ENCODE measurements around the gene PCBD1.
A peak's percentile ranks its signal among the peaks of the same experiment; 100 is the strongest.
"Not testable (repeated sequence)": the region's sequence is repeated elsewhere in the genome, so short reads cannot be mapped to it uniquely, and the experiment has no call there.

The PCBD1 gene

DNA sequence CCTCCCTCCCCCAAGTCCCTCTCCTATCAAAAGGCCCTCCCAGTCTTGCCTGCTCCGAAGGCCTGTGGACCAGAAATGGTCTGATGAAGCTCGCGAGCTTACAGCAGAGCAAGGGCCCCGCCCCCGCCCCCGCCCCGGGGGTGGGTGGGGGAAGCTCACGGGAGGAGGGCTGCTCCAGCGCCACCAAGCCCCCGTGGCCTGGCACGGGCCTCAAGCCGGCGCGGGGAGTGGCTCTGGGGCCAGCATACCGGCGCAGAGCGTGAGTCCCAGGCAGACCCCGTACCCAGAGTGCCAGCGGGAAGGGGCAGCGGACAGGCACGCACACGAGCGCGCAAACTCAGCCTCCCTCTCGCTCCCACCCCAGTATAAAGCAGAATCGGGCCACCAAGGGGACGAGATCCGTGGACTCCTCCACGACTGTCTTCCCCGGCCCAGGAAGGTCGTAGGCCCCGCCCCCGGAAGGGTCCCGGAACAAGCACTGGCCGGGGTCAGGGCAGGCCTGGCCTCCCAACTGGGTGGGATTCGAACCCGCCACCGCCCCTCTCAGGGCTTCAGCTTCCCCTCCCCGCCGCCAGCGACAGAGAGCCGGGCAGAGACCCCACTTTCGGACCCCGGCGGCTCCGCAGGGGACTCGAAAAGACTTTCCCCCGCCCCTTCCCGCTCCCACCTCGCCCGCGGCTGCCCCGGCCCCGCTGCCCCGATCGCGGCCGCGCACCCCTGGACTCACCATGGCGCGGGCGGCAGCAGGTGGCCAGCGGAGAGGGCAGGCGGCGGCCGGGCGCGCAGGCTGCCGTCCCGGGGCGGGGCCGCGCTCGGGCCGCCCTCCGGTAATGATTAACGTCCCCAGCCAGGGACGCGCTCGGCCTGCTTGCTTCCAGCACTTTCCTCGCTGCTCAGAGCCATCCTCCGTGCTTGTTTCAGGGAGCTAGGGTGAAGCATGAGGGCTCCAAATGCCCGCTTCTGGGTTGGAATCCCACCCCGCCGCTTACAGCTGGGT is at the start of gene PCBD1:
Gene PCBD1 (minus strand): TSS at position 762 of the 997 bp plus-strand sequence. CDS start 32 bp downstream, at position 730.
- DNase-seq, result peak; percentile 72

DNA sequence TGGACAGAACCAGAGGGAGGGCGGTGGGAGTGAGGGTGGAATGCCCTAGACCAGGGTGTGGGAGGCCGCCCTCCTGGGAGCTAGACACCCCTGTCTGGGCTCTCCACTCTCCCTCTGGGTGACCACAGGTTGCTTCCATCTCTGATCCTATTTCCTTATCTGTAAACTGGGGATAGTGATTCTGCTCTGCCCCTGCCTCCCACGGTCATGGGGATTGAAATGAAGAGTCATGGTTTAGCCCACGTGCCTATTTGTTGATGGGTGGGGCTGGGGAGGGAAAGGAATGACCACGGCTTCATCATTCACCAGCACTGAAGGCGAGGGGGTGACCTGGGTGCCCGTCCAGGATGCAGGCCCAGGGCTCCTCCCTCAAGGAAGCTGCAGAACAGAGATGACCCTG is 49.3 kb upstream of the PCBD1 start:
- DNase-seq, result no peak

- no peak for DNase-seq
These were observed 47.7 kb upstream of the PCBD1 start for GRCh38 chr10:70936111-70936510.

- DNase-seq, result no peak
These were observed 47.3 kb upstream of the PCBD1 start for GRCh38 chr10:70935631-70936030.

- DNase-seq, result no peak
These were observed 46.8 kb upstream of the PCBD1 start for GRCh38 chr10:70935125-70935625.

GRCh38 chr10:70934701-70935100 is 46.3 kb upstream of the PCBD1 start:
- no peak for DNase-seq

DNA sequence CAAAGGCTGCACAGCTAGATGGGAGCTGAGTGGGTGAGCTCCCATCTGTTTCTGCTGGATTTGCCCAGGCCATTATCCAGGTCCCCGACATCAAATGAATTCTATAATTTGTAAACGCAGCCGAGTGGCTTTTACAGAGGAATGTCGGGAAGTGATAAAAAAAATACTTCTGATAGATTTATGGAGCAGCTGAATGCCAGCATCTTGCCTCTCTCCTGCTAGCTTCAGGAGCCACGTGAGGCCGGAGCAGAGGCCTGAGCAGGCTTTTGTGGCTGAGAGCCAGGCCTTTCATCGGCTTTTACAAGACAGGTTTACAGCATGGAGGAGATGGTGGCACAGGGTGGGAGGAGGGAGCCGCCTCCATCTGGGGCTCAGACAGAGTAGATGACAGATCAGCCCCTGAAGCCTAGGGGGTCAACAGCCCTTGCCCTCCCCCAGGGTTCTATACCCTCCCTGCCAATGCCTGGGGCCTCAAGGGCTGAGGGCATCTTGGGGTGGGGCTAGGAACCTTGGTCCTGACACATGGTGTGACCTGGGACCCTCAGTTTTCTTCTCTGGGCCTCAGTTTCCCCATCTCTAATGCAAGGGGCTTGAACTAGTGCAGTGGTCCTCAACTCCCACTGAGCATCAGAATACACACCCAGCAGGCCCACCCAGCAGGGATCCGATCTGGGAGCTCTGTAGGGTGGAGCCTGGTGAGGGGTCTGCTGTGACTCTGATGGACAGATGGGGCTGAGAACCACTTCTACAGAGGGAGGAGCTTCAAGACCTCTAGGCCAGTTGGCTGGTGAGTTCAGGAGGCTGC is 44.2 kb upstream of the PCBD1 start:
- no peak for DNase-seq

DNA sequence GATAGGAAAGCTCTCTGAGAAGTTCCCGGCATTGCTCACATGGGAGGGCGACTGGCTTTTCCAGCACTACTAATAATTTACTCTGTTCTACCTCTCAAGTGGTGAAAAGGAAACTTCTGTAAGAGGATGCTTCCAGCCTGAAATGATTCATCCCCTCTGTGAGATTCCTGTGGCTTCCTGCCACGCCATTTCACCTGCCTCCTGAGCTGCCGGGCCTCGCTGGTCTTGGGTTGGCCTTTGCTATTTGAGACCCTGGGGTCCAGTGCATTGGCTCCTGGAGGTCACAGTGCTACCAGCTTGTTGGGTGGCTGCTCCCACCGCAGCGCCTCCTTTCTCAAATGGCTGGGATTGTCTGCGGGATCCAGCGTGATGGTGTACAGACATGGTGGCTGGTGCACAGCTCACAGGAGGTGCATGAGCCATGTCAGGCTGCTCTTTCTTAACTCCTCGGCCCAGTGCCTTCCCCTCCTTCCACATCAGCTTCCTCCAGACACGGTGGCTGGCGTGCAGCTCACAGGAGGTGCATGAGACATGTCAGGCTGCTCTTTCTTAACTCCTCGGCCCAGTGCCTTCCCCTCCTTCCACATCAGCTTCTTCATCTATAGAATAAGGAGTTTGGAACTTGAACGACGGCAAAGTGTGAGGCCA is 42.9 kb upstream of the PCBD1 start:
- no peak for DNase-seq

GRCh38 chr10:70930263-70931000 is 42.1 kb upstream of the PCBD1 start:
- DNase-seq, result no peak

DNA sequence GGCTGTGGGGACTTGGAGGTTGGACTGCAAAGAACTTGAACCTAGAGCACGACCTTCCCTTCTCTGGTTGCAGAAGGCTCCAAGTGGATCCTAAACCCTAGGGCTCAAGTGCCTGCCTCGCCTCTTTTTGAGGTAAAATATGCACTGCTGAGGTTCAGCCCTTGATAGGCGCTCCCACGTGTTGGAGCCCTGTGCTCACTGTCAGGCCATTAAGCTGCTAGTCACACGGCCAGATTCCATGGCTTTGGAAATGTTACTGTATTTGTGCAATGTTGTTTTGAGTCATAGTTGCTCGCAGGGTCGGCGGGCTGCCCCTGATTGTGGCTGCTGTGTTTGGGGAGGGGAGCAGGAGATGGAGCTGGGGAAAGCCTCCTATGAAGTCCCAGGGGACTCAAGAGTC is 39.8 kb upstream of the PCBD1 start:
- no peak for DNase-seq

DNA sequence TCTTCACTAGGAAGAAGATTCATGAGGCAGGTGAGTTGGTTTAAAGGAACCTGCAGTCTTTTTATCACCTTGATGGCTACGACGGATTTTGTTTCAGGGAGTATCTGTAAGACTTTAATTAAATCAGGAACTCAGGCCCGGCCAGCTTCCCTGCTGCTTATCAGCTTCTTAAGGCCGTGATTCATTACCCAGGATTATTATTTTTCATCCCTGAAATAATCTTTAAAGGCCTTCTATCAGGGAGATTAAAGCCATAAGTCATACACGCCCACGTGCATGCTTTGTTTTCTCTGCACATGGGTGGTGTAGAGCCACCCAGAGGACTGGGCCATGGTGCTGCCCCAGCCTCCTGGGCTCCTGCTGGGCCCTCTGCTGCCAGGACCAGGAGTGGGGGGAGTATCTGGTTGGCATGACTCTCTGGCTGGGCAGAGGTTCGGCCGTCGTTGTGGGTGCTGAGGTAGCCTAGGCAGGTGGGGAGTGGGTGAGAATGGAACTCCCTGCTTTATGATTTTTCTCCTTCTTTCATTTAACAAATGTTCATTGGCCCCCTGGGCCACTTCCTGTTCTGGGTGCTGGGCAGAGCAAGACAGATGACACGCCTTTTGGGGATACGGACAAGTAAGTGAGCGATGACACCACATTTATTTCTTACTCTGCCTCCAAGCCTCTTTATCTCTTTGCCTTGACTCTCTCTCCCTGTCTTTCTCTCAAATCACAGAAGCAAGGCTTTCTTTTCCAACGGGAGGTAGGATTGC is 39.0 kb upstream of the PCBD1 start:
- DNase-seq, result peak; percentile 23

DNA sequence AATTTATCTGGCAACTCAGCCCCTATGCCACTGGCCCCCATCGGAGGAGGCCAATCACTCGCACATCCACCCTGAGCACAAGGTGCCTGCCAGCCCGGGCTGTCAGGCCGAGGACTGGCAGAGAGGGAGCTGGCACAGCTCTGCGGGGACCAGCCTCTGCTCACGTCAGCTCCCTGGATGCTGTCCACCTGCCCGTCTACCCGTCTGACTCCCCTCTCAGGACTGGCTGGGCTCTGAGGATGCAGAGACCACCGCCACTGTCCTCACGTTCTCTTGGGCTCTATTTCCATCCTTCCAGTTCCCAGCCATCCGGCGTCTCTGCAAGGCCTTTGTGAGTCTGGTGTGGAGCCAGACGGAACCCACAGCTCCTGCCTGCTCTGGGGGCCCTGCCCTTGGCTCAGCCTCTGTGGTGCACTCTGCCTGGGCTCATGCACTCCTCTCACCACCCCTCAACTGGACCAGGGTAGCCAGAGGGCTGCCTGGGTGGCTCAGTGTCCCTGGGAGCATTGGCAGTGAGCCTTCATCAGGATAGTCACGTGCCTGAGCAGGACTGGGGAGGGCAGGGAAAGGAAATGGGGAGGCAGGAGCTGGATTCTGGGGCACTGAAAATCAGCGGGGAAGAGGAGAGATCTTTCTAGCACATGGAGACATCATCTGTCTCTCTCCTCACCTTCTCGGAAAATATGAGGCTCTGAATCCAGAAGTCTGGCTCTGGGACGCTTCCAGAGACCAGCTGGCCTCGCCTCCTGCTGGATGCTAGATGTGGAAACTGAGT is 38.0 kb upstream of the PCBD1 start:
- no peak for DNase-seq

DNA sequence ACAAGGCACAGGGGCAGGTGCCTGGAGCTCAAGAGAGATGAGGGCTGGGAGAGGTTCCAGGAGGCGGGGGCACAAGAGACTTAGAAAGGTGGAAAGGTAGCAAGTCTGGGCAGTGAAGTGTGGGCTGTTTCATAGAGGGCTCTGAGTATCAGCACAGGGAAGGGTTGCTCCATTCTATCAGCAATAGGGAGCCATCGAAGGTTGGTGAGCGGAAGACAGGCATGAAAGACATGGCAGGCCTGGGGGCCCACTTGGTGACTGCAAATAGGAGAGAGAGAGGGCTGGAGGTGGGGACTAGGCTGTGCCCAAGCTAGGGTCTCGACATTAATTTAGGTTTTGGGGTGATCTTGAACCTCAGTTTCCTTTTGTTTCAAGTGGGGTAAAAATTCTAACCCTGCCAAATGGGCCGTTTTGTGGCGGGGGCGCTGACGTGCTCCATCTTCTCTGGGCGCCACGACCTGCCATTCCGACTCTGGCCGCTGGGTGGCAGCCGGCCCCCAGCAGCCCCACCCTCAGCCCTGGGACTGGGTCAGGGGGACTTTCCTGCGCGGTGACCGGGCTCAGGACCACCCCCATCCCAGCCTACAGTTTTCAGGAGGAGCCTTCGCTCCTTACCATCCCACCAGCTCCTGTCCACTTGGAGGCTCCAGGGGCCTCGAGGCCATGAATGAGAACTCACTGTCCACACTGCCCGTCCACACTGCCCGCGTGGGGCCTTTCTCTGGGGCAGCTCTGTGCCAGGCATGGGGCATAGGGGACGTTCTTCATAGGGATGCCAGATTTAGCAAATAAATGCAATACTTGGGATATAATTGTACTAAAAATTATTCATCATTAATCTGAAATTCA is 37.2 kb upstream of the PCBD1 start:
- DNase-seq, result peak; percentile 68

DNA sequence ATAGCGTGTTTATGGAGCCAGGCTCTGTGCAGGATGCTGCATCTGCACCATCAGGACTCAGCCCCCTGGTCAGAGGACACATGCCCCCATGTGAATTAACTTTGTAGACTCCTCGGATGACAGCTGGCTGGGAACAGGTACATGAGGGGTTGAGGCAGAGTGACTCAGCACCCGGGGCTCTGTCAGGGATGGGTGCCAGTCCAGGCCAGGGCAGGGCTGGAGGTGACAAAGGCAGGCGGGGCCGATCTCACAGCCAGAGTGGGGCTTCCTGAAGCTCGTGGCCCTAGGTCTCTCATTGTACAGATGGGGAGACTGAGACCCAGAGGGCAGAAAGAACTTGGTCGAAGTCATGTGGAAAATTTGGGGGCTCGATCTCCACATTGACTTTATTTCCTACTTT is 35.3 kb upstream of the PCBD1 start:
- no peak for DNase-seq

- DNase-seq, result no peak
These were observed 32.9 kb upstream of the PCBD1 start for GRCh38 chr10:70921285-70921684.

DNA sequence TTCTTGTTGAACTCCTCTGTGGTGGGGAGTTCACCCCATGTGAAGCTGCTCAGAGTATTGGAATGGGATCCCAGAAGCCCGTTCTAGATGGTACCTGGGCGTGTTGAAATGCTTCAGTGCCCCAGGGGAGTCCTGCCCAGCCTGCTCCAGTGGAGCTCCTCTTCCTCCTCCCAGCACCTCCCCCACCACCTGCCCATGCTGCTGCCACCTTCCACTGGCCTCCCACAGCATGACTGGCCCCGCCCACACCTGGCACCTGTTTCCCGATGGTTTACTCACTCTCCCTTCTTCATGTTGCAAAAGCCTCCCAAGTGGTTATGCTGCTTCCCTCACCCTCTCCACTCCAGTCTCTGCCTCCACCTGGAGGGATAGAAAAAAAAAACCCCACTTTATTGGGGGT is 32.2 kb upstream of the PCBD1 start:
- DNase-seq, result no peak

GRCh38 chr10:70919906-70920305 is 31.5 kb upstream of the PCBD1 start:
- not testable (repeated sequence) for DNase-seq

- no peak for DNase-seq
These were observed 30.6 kb upstream of the PCBD1 start for GRCh38 chr10:70918851-70919530.

- DNase-seq, result no peak
These were observed 29.3 kb upstream of the PCBD1 start for GRCh38 chr10:70917635-70918034.

Measured in OCI-M1 (cell line).